Glomerular visceral epithelial cell (primary cell): Measurements from ENCODE around the gene SMIM22.
"Not testable (repeated sequence)": the region's sequence is repeated elsewhere in the genome, so short reads cannot be mapped to it uniquely, and the experiment has no call there.

Source experiments
- DNase-seq: peaks from one replicate; pipeline ENCODE4 v3.0.0-alpha.2; 2016; ENCODE audit errors: extremely low spot score

SMIM22 gene

DNA sequence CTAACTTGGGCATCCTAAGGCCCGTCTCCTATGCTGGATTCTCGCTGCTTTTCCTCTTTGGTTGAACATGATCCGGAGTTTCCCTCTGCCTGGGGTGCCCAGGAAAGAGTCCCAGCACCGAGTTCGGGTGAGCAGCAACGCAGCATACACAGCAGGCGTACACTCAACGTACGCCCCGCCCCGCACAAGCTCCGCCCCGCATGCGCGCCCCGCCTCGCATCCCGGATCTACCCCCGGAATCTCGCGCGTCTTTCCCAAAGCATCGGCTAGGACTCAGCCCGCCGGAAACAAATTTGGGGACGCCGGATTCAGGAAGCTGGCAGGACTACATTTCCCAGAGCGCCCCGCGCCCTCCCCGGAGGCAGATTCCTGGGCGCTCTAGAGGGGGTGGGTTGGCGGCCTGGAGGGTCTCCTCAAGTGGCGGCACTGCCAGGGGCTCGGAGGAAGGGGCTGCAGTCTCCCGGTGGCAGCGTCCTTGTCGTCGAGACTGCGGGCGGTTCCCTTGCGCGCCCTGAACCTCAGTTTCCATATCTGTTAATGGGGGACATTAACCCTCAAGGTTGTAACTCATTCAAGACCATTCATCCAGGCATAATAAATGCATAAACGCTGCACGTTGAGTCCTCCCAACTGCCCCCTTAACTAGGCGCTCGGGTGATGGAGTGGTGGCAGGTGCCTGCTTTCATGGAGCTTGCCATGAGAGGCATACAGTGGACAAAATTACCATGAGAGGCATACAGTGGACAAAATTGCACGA, 26.4 kb upstream of the SMIM22 start:
- DNase-seq, result peak; percentile 91

DNA sequence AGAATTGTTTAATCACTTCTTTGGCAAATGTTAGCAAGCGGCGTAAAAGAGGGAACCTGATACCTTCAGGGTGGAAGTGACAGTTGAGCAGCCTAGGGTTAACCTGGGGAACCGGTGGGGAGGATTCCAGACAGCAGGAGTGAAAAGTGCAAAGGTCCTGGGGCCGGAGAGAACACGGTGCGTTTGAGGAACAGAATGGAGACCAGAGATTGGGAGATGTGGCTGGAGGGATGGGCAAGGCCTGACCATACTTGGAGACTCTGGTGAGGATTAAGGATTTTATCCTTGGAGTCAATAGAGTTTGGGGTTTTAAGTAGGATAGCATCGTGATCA, 25.9 kb upstream of the SMIM22 start:
- DNase-seq, result no peak

- no peak for DNase-seq
These were observed 23.5 kb upstream of the SMIM22 start for GRCh38 chr16:4771646-4772045.

DNA sequence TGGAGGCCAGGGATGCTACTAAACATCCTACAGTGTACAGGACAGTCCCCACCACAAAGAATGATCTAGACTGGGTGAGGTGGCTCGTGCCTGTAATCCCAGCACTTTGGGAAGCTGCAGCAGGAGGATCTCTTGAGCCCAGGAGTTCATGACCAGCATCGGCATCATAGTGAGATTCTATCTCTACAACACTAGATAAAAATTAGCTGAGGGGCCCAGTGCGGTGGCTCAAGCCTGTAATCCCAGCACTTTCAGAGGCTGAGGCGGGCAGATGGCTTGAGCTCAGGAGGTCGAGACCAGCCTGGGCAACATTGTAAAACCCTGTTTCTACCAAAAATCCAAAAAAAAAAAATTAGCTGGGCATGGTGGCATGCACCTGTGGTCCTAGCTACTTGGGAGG, 22.8 kb upstream of the SMIM22 start:
- DNase-seq, result no peak

- DNase-seq, result no peak
These were observed 20.2 kb upstream of the SMIM22 start for GRCh38 chr16:4775005-4775404.

DNA sequence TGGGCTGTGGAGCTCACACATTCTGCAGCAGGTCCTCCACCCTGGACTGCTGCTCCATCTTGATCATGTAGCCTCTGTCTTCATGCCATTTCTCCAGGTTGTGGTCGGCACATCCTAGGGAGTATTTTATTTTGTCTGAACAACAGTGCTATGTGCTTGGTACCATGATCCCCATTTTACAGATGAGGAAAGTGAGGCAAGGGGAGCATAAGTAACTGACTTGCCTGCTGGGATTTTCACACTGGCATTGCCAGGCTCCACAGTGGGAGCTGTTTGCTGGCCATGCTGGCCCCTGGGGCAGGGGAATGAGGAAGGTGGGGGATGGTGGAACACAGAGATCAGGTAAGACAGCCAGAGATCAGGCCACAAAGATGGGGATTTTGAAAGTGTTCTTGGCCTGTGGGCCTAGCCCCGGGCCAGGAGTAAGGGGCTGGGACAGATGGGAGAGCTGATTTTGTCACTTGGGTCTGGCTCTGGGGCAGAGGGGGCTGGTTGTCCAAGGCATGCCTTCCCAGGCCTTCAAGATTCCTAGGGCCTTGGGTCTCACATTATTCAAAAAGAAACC, 18.9 kb upstream of the SMIM22 start:
- no peak for DNase-seq

DNA sequence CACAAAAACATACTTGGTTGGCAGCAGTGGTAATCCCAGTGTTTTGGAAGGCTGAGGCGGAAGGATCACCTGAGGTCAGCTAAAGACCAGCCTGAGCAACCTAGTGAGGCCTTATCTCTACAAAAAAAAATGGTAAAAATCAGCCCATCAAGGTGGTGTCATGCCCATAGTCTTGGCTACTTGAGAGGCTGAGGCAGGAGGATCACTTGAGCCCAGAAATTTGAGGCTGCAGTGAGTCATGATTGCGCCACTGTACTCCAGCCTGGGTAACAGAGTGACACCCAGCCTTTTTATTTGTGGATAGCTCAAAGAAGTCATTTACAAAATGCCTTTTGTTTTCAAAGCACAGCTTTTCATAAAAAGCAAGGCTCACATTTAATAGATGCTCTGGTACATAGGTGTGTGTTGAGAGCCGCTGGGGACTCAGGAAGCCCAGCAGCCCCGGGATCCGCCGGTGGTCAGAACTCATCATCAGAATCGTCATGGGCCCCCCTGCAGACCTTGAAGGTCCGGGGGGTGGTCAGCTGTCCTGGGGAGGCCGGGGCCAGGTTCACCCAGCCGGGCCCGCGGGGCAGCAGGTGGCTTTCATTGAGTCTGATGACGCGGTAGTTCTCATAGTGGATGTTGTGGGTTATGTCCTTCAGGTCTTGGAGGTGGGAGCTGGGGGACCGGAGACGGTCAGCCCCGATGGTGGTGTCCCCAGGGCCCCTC, 17.7 kb upstream of the SMIM22 start:
- no peak for DNase-seq

DNA sequence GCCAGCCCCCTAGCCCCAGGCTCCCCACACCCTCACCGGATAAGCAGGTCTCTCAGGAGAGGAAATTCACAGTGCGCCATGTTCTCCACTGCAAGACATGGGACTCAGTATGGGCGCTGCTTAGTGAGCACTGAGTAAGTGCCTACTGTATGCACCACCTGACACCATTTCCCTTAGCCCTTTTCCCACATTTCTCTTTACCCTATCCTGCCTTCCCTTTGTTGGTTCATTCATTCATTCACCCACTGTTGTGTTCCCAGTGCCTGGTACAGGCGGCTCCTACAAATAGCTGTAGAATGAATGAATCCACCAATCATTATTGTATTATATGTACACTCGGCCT, 17.1 kb upstream of the SMIM22 start:
- DNase-seq, result no peak

GRCh38 chr16:4780235-4780634, 14.9 kb upstream of the SMIM22 start:
- DNase-seq, result no peak

- DNase-seq, result no peak
These were observed 11.8 kb upstream of the SMIM22 start for GRCh38 chr16:4783251-4783950.

- no peak for DNase-seq
These were observed 11.2 kb upstream of the SMIM22 start for GRCh38 chr16:4783951-4784336.

- DNase-seq, result not testable (repeated sequence)
These were observed 10.7 kb upstream of the SMIM22 start for GRCh38 chr16:4784444-4784987.

GRCh38 chr16:4785758-4786433, 9.3 kb upstream of the SMIM22 start:
- DNase-seq, result no peak

DNA sequence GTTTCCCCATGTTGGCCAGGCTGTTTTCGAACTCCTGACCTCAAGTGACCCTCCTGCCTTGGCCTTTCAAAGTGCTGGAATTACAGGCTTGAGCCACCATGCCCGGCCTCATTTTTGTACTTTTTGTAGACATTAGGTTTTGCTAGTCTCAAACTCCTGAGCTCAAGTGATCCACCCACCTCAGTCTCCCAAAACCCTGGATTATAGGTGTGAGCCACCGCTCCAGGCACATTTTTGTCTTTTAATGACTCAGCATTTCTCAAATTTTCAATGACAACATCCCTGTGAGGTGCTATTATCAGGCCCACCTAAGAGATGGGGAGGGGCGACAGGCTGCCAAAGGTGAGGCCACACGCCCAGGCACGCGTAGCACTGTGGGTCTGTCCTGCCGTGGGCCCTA, 8.1 kb upstream of the SMIM22 start:
- DNase-seq, result no peak

- no peak for DNase-seq
These were observed 7.3 kb upstream of the SMIM22 start, which contains the start of gene SEPTIN12 for GRCh38 chr16:4787627-4788482. Gene SEPTIN12, minus strand, starts transcription at chr16:4788345. Its CDS starts 700 bp downstream, at chr16:4787645.

- no peak for DNase-seq
These were observed 6.7 kb upstream of the SMIM22 start for GRCh38 chr16:4788489-4788889.

- DNase-seq, result no peak
These were observed 6.3 kb upstream of the SMIM22 start for GRCh38 chr16:4788910-4789309.

DNA sequence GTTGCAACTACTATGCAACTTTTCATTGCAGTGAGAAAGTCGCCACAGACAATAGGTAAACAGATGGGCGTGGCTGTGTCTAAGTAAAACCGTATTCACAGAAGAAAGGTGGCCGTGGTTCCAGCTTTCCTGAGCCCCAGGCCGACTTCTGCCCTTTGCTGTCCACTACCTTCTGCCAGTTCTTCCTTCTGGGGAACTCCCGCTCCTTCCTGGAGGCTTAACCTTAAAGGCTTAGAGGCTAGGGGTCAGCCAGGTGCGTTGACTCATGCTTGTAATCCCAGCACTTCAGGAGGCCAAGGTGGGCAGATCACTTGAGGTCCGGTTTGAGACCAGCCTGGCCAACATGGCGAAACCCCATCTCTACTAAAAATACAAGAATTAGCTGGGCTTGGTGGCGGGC, 4.9 kb upstream of the SMIM22 start:
- no peak for DNase-seq

- DNase-seq, result no peak
These were observed 4.3 kb upstream of the SMIM22 start for GRCh38 chr16:4790871-4791270.

DNA sequence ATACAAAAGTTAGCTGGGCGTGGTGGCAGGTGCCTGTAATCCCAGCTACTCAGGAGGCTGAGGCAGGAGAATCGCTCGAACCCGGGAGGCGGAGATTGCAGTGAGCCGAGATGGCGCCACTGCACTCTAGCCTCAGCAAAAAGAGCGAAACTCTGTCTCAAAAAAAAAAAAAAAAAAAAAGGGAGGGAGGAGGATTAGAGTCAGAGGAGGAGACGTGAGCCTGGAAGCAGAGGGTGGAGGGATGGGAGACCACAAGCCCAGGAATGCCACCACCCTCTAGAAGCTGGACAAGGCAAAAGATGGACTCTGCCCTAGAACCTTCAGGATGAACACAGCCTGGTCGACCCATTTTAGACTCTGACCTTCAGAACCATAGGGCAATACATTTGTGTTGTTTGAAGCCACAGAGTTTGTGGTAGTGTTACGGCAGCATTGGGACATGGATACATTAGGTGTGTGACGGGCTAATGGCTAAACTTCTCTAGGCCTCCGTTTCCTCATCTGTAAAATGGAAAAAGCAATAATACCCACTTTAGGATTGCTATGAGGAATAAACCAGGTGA, 2.1 kb upstream of the SMIM22 start:
- DNase-seq, result no peak
